H1 (cell line): ENCODE measurements around the gene STX4.

Source experiments
- CTCF ChIP-seq, 3 experiments: IDR thresholded peaks; 1 replicate in 2 of 3; 2 replicates in 1 of 3; pipeline versions ENCODE4 v1.5.1 to v1.6.1; 2011; ENCODE audit warnings: low read length in 3 of 3, mild to moderate bottlenecking in 3 of 3, inconsistent platforms in 2 of 3, low read depth in 1 of 3, moderate library complexity in 1 of 3; ENCODE audit not compliant: insufficient read depth in 1 of 3; ENCODE audit errors: control extremely low read depth in 1 of 3
- EZH2 ChIP-seq: fragments of 200-600 bp; sonication (generic); IDR thresholded peaks from 2 replicates; pipeline ENCODE4 v1.7.1; 2012; ENCODE audit warnings: low read depth, mild to moderate bottlenecking, moderate library complexity, low read length, inconsistent platforms; ENCODE audit not compliant: severe bottlenecking
- GABPA ChIP-seq: IDR thresholded peaks from 2 replicates; pipeline ENCODE4 v1.6.1; 2011; ENCODE audit warnings: mild to moderate bottlenecking, low read length, moderate library complexity, borderline replicate concordance; ENCODE audit not compliant: insufficient read depth
- JUND ChIP-seq: IDR thresholded peaks from 2 replicates; pipeline ENCODE4 v1.6.1; 2011; ENCODE audit warnings: mild to moderate bottlenecking, improper control_type of control experiment, low read length
- KDM1A ChIP-seq: fragments of 200-600, 300-600 bp; sonication (generic); IDR thresholded peaks from 2 replicates; pipeline ENCODE4 v1.7.1; 2016; ENCODE audit warnings: mild to moderate bottlenecking, low read length, borderline replicate concordance
- SP4 ChIP-seq: IDR thresholded peaks from 2 replicates; pipeline ENCODE4 v1.6.1; 2012; ENCODE audit warnings: low read length, inconsistent platforms
- SUZ12 ChIP-seq: fragments of 200-600 bp; sonication (generic); IDR thresholded peaks from 2 replicates; pipeline ENCODE4 v1.6.1; 2012; ENCODE audit warnings: mild to moderate bottlenecking, inconsistent platforms, low read length, moderate library complexity, mixed read lengths
- TF ChIP-seq, protein P1 (sequence below): IDR thresholded peaks from 2 replicates; pipeline ENCODE4 v1.6.1; 2011; ENCODE audit warnings: low read length, improper control_type of control experiment

- TF ChIP-seq EZH2 (no peak), SP4 (no peak), CTCF (IDR thresholded peaks at IDR 0.05; ENCODE audit: control extremely low read depth in 1 of 3, insufficient read depth in 1 of 3, low read depth in 1 of 3, low read length in 3 of 3) (no peak), GABPA (no peak), KDM1A (no peak), SUZ12 (no peak), JUND (no peak)
- TF ChIP-seq, protein P1, sequence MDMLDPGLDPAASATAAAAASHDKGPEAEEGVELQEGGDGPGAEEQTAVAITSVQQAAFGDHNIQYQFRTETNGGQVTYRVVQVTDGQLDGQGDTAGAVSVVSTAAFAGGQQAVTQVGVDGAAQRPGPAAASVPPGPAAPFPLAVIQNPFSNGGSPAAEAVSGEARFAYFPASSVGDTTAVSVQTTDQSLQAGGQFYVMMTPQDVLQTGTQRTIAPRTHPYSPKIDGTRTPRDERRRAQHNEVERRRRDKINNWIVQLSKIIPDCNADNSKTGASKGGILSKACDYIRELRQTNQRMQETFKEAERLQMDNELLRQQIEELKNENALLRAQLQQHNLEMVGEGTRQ, result no peak
These were observed 39.3 kb downstream of the STX4 start for GRCh38 chr16:31072540-31073141.
